DMS114 treated with DMSO at 0.1 percent for 48 hours (cell line): ENCODE measurements around the gene TUBB4A.
A peak's percentile ranks its signal among the peaks of the same experiment; 100 is the strongest.

Source experiments
- DNase-seq: peaks from one replicate; lab custom pipeline; 2025; ENCODE audit not compliant: unreplicated experiment; lab: John Stamatoyannopoulos, UW

TUBB4A gene

GRCh38 chr19:6495947-6496346 lies 6.2 kb downstream of the TUBB4A start:
- DNase-seq: no peak

DNA sequence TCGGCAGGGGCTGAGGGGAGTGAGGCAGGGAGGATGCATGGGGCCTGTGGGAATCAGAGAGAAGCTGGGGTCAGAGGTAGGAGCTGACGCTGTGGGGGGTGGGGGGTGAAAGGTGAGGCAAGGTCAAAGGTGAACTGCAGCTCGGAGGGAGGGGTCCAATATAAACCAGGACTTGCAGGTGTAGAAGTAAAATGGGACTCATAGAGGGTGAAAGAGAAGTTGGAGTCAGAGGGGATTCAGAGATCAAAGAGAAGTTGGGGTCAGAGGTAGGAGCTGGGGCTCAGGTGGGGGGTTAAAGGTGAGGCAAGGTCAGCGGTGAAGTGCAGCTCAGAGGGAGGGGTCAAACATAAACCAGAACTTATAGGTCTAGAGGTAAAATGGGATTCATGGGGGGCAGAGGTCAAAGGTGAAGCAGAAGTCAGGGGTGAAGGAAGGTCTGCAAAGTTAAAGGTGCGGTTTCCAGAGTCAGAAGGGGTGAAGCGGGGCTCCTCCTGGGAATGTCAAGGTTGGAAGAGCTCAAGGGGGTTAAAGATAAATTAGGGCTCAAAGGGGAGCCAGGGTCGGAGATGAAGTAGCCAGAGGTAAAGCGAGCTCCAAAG lies 7.6 kb downstream of the TUBB4A start:
- DNase-seq: no peak

DNA sequence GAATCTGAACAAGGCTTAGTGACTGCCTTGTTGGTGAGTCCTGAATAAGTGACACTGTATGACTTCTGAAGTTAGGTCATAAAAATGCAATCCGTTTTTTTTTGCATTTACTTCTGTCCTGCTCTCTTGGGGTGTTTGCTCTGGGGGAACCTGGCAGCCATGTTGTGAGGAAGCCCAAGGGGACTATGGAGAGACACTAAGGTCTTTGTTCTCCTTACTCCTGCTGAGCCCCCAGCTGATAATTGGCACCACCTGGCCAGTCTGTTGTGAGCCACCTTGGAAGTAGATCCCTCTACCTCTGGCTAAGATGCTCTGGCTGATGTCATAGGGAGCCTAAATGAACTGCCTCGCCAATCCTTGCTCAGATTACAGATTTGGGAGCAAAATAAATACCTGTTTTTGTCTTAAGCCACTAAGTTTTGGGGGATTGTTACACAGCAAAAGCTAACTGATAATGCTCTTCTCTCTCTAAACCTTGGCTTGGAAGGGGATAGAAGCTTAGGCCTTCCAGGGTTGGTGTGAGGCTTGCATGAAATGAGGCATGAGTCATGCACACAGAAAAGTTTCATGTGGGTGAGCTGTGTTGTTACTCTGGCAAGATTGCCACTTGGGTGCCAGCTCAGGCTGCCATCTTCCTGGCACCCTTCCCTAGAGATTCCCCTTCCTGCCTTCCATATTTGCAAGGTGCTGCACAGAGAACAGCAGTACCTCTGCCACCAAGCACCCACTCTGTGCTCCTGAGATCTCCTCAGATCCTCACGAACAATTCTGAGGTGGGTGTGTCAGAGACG lies 10.1 kb downstream of the TUBB4A start:
- no peak for DNase-seq

- DNase-seq: no peak
Measured at GRCh38 chr19:6490134-6490533, 12.0 kb downstream of the TUBB4A start.

- no peak for DNase-seq
Measured at GRCh38 chr19:6489278-6490061, 12.6 kb downstream of the TUBB4A start.

DNA sequence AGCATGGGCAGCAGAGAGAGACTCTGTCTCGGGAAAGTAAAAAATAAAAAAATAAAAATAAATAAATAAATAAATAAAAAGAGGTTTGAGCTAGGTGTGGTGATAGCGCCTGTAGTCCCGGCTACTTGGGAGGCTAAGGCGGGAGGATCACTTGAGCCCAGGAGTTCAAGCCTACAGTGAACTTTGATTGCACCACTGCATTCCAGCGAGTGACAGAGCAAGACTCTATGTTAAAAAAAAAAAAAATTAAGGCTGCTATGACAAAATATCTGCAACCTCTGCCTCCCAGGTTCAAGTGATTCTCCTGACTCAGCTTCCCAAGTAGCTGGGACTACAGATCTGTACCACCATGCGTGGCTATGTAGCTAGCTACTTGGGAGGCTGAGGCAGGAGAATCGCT lies 17.3 kb downstream of the TUBB4A start:
- no peak for DNase-seq

GRCh38 chr19:6484230-6484629 lies 17.9 kb downstream of the TUBB4A start:
- no peak for DNase-seq

- DNase-seq: no peak
Measured at GRCh38 chr19:6483235-6483634, 18.9 kb downstream of the TUBB4A start.

DNA sequence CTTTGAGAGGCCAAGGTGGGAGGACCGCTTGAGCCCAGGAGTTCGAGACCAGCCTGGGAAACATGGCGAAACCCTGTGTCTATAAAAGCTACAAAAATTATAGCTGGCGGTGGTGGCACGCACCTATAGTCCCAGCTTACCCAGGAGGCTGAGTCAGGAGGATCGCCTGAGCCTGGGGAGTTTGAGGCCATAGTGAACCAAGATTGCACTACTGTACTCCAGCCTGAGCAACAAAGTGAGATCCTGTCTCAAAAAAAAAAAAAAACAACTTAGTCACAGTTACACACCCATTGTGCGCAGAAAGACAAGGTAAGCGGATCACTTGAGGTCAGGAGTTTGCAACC lies 19.8 kb downstream of the TUBB4A start:
- DNase-seq: no peak

DNA sequence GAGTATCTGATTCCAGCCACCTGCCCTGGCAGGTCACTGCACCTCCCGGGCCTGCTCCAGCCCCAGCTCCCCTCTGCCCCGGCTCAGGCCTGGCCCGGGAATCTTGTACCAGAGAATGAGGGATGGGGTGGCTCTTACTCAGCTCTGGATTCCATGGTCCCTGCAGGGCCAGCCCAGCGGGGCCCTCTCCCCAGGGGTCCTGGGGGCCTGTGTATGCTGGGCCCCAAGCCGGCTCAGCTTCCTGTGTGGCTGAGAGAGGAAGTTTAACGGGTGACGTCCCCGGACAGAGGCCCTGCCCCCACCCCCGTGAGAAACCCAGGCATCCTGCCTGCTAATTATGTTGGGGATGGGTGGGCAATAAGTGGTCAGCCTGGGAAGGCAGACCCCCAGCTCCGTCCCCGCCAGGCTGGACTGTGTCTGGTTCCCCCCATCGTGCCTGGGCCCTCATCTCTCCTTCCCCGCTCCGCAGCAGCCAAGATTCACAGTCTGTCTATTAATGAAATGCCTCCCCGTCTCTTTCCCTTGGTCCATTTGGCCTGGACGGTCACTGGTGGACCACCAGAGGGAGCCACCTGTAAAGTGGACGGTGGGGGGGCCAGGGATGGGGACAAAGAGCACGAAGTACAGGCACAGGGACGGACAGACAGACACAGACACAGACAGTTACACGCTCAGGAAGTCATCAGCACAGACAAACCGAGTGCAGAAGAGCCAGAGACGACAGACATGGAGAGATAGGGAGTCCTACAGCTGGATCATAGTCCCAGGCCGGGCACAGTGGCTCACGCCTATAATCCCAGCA lies 20.4 kb downstream of the TUBB4A start, which contains the start of gene DENND1C:
Gene DENND1C (minus strand): TSS at position 247 of the 802 bp plus-strand sequence. CDS start 92 bp downstream, at position 155.
- no peak for DNase-seq

DNA sequence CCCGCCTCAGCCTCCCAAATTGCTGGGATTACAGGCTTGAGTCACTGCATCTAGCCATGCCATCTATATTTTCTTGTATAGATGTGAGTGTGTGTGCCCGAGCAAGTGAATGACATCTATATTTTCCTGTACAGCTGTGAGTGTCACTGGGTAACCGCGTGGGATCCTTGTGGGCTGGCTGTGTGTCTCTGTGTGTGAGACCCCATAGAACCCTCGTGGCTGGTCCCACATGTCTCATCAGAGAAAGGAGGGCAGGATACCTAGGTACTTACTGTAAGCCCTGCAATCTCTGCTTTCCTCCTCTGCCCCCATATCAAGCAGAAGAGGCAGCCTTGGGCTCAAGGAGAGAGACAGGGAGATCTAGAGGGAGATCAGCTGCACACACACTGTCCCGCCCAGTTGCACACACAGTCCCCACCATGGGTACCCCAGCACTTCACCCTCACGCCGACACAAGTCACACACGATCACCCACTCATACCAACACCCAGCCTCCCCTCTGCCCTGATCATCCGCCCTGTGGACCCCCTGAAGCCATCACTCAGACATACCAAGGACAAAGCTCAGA lies 21.2 kb downstream of the TUBB4A start:
- DNase-seq: no peak

GRCh38 chr19:6479836-6480398 lies 22.2 kb downstream of the TUBB4A start:
- DNase-seq: no peak

DNA sequence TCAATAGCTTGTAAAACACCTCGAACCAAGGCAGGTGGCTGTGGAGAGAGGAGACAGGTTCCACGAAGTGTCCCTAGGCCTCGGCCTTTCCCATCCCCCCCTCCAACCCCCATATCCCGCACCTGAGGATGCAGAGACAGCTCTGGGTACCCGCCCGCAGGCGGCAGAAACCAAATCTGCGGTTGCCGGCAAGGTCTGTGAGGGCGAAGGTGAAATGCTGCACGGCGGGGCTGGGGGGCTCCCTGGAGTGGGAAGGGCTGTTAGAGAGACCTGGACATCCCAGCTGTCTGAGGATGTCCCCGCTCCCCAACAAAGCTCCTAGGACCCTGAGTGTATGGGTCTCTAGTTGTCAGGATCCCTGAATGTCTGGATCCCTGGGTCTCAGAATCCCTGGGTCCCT lies 23.3 kb downstream of the TUBB4A start:
- DNase-seq: no peak

DNA sequence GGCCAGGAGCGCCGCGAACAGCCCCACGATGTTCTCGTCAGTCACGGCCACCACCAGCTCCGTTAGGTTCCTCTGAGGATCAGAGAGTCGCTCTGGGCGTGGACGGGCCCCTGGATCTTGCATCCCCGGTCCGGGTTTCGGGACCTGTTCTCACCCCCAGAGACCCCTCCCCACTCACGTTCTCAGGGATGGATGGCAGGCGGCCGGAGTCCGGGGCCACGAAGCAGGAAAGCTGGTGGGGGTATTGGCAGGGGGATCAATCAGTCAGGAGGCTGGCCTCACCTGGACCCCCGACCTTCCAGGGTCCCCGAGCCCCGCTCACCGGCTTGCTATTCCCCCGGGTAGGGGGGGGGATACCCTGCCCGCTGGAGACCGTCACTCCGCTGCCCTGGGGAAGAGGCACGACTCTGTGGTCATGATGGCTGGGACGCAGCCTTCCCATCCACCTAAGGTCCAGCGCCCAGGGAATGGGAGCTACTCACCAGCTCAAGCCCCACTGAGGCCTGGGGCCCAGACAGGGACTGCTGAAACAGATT lies 25.1 kb downstream of the TUBB4A start:
- DNase-seq: no peak

DNA sequence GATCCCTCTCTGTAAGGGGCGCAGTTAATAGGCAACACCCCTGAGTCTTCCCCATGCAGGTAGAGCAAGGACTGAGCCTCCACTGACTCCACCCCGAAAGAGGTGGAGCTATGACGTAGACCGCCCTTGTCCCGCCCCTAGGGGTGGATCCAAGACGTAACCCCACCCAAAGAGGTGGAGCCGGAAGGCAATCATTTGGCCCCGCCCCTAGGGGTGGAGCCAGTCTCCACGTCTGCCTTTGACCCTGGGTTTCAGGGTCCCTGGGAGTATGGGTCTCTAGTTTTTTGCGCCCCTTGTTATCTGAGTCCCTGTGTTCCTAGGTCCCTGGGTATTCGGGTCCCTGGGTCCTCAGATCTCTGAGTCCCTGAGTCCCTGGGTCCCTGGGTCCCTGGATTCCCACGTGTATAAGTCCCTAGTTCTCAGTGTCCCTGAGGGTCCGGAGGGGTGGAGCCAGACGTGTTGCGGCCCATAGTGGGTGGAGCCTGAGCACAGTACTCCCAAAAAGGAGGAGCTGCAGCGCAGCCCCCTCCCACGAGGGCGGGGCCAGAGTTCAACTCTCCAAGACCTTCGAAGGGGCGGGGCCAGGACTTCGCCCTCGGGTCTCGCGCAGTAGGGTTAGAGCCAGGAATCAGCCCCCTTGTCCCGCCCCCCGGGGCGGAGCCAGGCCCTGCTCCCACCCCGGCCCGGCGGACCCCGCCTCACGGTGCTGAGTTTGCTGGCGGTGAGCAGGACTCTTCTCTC lies 25.8 kb downstream of the TUBB4A start:
- DNase-seq: peak; percentile 86

- DNase-seq: no peak
Measured at GRCh38 chr19:6475321-6476108, 26.6 kb downstream of the TUBB4A start.

GRCh38 chr19:6473647-6474046 lies 28.5 kb downstream of the TUBB4A start:
- DNase-seq: no peak

DNA sequence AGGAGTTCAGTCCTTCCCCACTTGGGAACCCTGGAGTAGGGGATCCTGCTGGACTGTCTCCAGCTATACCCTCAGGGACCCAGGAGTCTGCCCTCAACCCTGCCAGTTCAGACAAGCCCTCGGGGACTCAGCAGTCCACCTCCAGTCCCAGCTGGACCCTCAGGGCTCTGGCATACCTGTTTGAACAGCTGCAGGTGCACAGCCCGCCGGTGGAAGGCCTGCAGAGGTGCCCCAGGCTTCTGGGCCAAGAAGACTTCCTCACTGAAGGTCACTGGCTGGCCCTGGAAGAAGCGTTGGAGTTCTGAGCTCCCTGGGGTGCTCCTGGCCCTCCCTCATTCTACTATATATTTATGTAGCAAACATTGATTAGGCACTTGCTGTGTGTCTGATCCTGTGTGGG lies 29.4 kb downstream of the TUBB4A start:
- DNase-seq: no peak

- DNase-seq: no peak
Measured at GRCh38 chr19:6471076-6471475, 31.0 kb downstream of the TUBB4A start.
